GM10266 (cell line): ENCODE measurements around the gene SLC12A7.

Source experiments
- DNase-seq: peaks from one replicate; pipeline ENCODE4 v3.0.0; 2012; ENCODE audit errors: extremely low spot score
- CTCF ChIP-seq: IDR thresholded peaks from 2 replicates; pipeline ENCODE4 v1.5.1; 2012; ENCODE audit warnings: mild to moderate bottlenecking, low read depth; ENCODE audit not compliant: control insufficient read depth, insufficient read depth; ENCODE audit errors: missing control alignments

Gene SLC12A7

GRCh38 chr5:1112596-1113331 lies 901 bp upstream of the SLC12A7 start:
- TF ChIP-seq CTCF: no peak
- DNase-seq: no peak

GRCh38 chr5:1111241-1111726 lies 579 bp downstream of the SLC12A7 start:
- no peak for TF ChIP-seq CTCF
- DNase-seq: peak; percentile 68

GRCh38 chr5:1110307-1111240 lies 1.3 kb downstream of the SLC12A7 start:
- TF ChIP-seq CTCF: no peak

GRCh38 chr5:1109542-1110306 lies 2.1 kb downstream of the SLC12A7 start:
- no peak for DNase-seq
- TF ChIP-seq CTCF: no peak

More at GRCh38 chr5:1110307-1111240, 1.3 kb downstream of the SLC12A7 start:
- no peak for DNase-seq

- no peak for DNase-seq
Observed at GRCh38 chr5:1108865-1109174, 3.0 kb downstream of the SLC12A7 start.

More at GRCh38 chr5:1108865-1109174, 3.0 kb downstream of the SLC12A7 start:
- no peak for TF ChIP-seq CTCF
